ENCODE data around the gene CHD1.

The CHD1 gene

GRCh38 chr5:98904780-98905179 lies 24.0 kb downstream of the CHD1 start:
- in situ Hi-C loops (cut with MboI; ENCODE audit: low sequenced_read_pairs): no loop called here

GRCh38 chr5:98902733-98903132 lies 26.1 kb downstream of the CHD1 start:
- in situ Hi-C loops (cut with MboI; ENCODE audit: low sequenced_read_pairs): no loop called here

DNA sequence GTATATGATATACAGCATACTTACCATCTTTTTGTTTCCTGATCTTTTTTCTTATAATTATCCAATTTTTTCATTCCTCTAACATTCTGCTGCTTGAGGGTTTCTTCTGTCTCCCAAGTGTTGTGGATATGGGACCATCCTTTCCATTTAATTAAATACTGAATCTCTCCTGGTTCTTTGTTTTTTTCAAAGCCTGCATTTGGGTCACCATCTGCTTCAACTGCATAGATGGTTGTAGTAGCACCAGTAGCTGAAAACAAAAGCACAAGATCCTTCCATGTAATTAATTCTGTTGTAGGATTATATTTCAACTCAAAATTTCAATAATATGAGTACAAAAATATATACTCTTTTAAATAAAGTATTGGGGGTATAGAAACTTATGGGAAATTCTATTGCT lies 29.4 kb downstream of the CHD1 start:
- in situ Hi-C loops (cut with MboI; ENCODE audit: low sequenced_read_pairs): no loop called here

DNA sequence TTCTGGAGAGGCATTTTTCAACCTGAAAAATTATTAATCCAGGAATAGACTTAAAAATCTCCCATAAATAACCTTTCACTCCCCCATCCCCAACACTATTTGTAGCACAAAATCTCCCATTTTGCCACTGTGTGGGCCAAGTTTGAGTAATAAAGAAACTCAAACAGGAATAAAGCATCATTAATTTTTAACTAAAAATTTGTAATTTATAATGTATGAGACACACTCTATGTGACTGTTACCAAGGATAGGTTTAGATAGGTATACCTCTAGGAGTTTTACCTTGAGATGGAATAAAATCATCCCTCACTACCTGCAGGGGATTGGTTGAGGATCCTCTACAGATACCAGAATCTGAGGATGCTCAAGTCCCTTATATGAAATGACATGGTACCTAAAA lies 30.1 kb downstream of the CHD1 start:
- in situ Hi-C loops (cut with MboI; ENCODE audit: low sequenced_read_pairs): no loop called here

GRCh38 chr5:98891591-98891990 lies 37.2 kb downstream of the CHD1 start:
- in situ Hi-C loops (cut with MboI; ENCODE audit: low sequenced_read_pairs): no loop called here

DNA sequence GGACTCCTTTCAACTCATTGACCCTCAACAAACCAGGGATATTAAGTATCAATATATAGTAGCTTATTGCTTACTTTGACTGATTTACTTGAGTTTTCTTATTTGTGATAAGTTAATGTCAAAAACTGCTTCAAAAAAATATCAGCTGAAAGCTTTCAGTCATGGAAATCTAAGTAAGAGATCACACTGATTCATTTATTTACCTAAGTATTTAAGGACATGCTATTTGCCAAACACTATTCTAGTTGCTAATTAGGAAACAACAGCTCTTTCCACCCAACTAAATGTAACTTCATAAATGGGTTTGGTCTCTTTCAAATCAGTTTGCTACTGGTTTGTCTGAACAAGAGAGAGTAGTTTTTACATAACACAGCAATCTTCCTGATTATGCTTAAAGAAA lies 48.2 kb downstream of the CHD1 start:
- in situ Hi-C loops (cut with MboI; ENCODE audit: low sequenced_read_pairs): no loop called here

GRCh38 chr5:98880151-98880550 lies 48.7 kb downstream of the CHD1 start:
- in situ Hi-C loops (cut with MboI; ENCODE audit: low sequenced_read_pairs): no loop called here

DNA sequence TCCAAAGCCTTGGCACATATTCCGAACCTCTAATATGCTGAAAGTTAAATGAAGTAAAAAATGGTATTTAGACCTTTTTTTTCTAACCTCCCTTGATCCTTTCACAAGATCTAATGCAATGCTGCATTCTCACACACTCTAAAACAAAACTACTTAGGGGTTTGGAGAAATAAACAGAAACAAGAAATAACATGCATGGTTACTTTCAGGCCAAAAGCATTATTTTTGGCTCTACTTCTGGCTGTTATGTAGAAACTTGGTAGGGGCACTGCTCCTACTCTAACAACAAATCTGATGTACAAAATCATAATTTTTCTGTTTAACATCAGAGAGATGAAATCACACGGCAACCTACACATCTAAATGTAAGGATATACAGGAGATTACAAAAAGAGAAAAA lies 51.2 kb downstream of the CHD1 start:
- in situ Hi-C loops (cut with MboI; ENCODE audit: low sequenced_read_pairs): no loop called here

DNA sequence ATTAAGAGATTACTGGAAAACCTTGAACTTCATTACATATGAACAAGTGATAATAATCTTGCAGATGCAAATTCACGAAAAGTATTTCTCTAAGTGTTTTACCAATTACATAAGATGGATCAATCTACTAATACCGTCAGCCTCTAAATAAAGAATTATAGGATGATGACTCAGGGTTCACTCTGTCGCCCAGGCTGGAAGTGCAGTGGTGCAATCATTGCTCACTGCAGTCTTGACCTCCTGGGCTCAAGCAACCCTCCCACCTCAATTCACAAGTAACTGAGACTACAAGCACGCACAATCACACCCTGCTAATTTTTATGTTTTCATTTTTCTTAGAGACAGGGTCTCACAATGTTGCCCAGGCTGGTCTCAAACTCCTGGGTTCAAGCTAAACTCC lies 56.1 kb downstream of the CHD1 start:
- in situ Hi-C loops (cut with MboI; ENCODE audit: low sequenced_read_pairs): no loop called here

GRCh38 chr5:98865690-98866089 lies 63.1 kb downstream of the CHD1 start:
- in situ Hi-C loops (cut with MboI; ENCODE audit: low sequenced_read_pairs): no loop called here

GRCh38 chr5:98847054-98847453 lies 81.8 kb downstream of the CHD1 start:
- in situ Hi-C loops (cut with MboI; ENCODE audit: low sequenced_read_pairs): no loop called here

- in situ Hi-C loops (cut with MboI; ENCODE audit: low sequenced_read_pairs): no loop called here
Measured at GRCh38 chr5:98846520-98846919, 82.3 kb downstream of the CHD1 start.

- in situ Hi-C loops (cut with MboI; ENCODE audit: low sequenced_read_pairs): no loop called here
Measured at GRCh38 chr5:98845878-98846277, 82.9 kb downstream of the CHD1 start.

- in situ Hi-C loops (cut with MboI; ENCODE audit: low sequenced_read_pairs): no loop called here
Measured at GRCh38 chr5:98844865-98845264, 83.9 kb downstream of the CHD1 start.

DNA sequence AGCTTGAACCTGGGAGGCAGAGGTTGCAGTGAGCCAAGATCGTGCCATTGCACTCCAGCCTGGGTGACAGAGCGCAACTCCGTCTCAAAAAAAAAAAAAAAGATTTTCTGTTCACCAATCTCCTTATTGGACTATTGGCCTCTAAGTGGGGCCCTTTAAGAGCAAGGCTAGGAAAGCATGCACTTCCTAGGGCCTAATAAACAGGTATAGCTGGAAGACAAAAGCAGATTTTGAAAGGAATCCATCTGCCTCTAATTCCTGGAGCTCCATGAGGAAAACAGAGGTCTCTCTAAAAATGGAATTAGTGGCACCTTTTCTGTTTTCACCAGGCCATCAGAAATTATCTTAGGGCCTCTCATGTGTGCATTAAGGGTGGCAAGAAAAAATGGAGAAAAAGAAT lies 85.3 kb downstream of the CHD1 start:
- in situ Hi-C loops (cut with MboI; ENCODE audit: low sequenced_read_pairs): no loop called here

GRCh38 chr5:98840946-98841345 lies 87.9 kb downstream of the CHD1 start:
- in situ Hi-C loops (cut with MboI; ENCODE audit: low sequenced_read_pairs): no loop called here

DNA sequence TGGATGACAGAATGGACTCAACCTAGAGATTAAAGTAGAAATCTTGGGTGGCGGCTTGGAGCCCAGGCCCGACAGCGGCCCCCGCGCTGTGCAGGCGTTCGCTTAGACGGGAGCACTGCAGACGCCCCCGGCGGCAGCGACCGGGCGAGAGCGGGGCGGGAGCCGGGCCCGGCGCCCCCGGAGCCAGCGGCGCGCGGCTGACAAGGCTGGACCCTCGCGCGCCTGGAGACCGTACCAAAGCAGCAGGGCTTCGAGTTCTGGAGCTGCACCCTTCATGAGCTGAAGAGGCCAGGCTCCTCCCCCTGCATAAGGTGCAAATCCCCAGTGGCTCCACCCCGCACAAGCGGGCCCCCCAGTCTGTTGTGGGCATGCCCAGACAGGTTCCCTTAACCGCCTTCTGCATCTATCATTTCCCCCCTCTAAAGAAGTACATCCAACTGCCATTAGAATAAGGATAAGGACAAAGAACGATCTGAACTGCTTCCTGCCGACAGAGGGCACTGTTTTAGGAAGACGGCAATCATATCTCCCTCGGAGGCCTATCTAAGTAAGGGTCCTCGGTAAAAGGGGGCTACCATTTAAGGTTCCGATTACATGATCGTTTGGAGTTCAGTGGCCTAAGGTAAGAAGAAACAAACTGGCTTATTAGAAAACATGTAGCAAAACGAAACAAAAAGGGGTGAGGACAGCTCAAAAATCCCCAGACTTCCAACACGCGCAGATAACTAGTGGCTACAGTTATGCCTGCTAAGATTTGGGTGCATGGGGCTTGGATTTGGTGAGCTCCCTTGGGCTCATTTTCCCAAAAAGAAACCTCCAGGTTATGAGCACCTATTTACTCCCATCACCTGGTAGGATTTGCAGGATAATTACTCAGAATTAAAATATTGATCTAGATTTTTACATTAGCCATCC lies 89.1 kb downstream of the CHD1 start:
- in situ Hi-C loops (cut with MboI; ENCODE audit: low sequenced_read_pairs): no loop called here

DNA sequence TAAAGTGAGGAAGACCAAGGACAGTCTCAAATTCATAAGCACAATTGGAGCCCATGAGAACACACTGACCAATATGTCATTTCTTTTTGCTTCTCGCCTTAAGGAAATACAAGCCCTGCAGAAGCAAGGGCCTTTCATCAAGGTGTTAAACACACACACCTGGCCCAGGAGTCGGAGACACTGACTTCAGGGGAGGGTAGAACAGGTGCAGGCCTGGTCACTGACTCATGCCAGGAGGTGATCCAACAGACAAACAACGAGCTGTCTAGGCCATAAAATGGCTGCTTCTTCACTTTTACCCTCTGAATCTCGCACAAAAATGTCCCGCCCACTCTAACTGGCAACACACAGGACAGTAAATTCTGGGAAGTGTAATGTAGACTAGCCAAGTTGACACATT lies 92.6 kb downstream of the CHD1 start:
- in situ Hi-C loops (cut with MboI; ENCODE audit: low sequenced_read_pairs): no loop called here

DNA sequence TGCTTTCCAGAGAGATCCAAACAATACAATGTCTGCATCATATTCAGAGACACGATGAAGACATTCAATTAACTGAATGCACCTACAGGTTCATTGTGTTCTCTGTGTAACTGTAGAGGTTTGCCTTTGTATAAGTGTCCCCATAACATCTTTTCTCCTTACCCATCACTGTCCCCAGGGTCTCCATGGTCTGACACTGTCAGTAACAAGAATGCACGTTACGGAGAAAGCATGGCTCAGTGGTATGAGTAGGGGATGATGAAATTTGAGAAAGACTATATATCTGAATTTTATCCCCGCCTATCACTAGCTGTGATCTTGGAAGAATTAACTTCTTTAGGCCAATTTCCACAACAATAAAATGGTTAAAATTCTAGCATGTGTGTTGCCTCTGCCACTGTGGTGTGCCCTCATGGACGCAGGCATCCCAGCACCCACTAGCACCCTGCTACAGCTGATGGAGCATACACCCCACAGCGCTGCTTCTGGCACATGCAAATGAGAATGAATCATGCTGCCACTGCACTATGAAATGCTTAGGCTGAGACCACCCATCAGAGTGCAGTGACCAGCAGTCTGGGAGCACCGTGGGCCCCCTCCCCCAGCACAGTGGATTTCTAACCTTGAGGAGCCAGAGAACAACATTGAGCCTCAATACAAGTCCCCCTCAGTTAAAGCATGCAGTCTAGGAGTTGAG lies 101.1 kb downstream of the CHD1 start:
- in situ Hi-C loops (cut with MboI; ENCODE audit: low sequenced_read_pairs): no loop called here

- in situ Hi-C loops (cut with MboI; ENCODE audit: low sequenced_read_pairs): no loop called here
Measured at GRCh38 chr5:98827161-98827560, 101.6 kb downstream of the CHD1 start.

DNA sequence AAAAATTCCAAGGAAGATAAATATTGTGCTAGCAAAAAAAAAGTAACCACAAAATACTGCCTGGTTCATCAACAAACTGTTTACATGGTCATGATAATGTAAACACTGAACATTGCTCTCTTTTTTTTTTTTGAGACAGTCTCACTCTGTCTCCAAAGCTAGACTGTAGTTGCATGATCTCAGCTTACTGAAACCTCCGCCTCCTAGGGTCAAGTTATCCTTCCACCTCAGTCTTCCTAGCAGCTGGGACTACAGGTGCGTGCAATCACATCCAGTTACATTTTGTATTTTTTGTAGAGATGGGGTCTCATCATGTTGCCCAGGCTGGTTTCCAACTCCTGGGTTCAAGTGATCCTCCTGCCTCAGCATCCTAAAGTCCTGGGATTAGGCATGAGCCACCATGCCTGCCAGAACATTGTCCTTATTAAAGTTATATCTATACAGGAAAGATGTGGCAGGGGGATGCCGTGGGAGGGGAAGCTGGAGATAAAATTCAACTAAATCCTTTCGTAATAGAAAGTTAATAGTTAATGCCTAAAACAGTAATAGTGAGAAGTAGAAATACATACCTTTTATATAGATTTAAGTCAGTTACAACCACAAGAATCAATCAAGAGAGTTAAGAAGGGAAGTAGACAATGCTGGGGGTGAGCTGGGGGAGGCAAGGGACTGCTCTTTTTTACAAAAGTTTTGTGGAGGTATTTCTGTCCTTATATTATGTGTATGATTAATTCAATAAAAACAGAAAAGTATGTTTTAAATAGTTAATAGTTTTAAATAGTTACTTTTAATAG lies 103.0 kb downstream of the CHD1 start:
- in situ Hi-C loops (cut with MboI; ENCODE audit: low sequenced_read_pairs): no loop called here

Data from hTERT RPE-1 (cell line).